SK-N-MC (cell line): Measurements from ENCODE around the gene TRIM63.
A peak's percentile ranks its signal among the peaks of the same experiment; 100 is the strongest.
"Not testable (repeated sequence)": the region's sequence is repeated elsewhere in the genome, so short reads cannot be mapped to it uniquely, and the experiment has no call there.

Source experiments
- DNase-seq: peaks from one replicate; pipeline ENCODE4 v3.0.0-alpha.2; 2011; ENCODE audit warnings: low read depth, low spot score
- H3K27ac ChIP-seq: fragments of 200-600 bp; sonication (generic); 2 replicates; pipeline ENCODE4 v1.5.1; 2016; ENCODE audit warnings: mixed run types
- H3K36me3 ChIP-seq: fragments of 200-600 bp; sonication (generic); 2 replicates; pipeline ENCODE4 v1.6.1; 2017; ENCODE audit warnings: antibody characterized with exemption, low read length, mixed read lengths; ENCODE audit not compliant: insufficient read depth
- H3K4me3 ChIP-seq: fragments of 200-600 bp; sonication (generic); 2 replicates; pipeline ENCODE4 v1.5.1; 2016
- H3K9ac ChIP-seq: fragments of 200-600 bp; sonication (generic); 2 replicates; pipeline ENCODE4 v1.8.0; 2017; ENCODE audit warnings: mixed run types, mixed read lengths; ENCODE audit not compliant: insufficient read length
- H3K9me3 ChIP-seq: fragments of 200-600 bp; sonication (generic); 2 replicates; pipeline ENCODE4 v1.6.1; 2017; ENCODE audit warnings: low read depth, mild to moderate bottlenecking, antibody characterized with exemption, low read length, moderate library complexity, mixed read lengths
- EZH2 ChIP-seq: fragments of 200-600 bp; sonication (generic); IDR thresholded peaks from one replicate; pipeline ENCODE4 v1.6.1; 2017; ENCODE audit warnings: antibody characterized with exemption
- FOXP2 ChIP-seq: optimal IDR thresholded peaks from 2 replicates; pipeline ENCODE3; 2011; ENCODE audit warnings: mild to moderate bottlenecking, moderate library complexity; ENCODE audit not compliant: insufficient read depth; ENCODE audit errors: extremely low read length, control extremely low read depth
- POLR2AphosphoS5 ChIP-seq: IDR thresholded peaks from 2 replicates; pipeline ENCODE4 v1.6.1; 2012; ENCODE audit warnings: mild to moderate bottlenecking, low read depth, low read length, borderline replicate concordance

Gene TRIM63

GRCh38 chr1:26067432-26067911, at the start of gene TRIM63:
TSS of gene TRIM63 (minus strand) at chr1:26067630. CDS start at chr1:26067494, 136 bp downstream.
- Histone ChIP-seq H3K9ac (no peak within 1 kb of the TSS), H3K9me3 (no peaks in the 10 kb centered on the region), H3K27ac (no peak within 1 kb of the TSS), H3K36me3 (no peaks in the 10 kb centered on the region), H3K4me3 (no peak within 1 kb of the TSS)
- no peak for TF ChIP-seq EZH2
- no peak for TF ChIP-seq POLR2AphosphoS5
- no peak for TF ChIP-seq FOXP2
- DNase-seq, result no peak

- Histone ChIP-seq H3K9me3 (no peaks in the 10 kb centered on the region), H3K4me3 (no peak overlapping the region), H3K36me3 (peaks cover 15% of the 10 kb centered on the region), H3K27ac (no peak overlapping the region), H3K9ac (peak overlapping the region; percentile 37)
- DNase-seq, result no peak
- TF ChIP-seq POLR2AphosphoS5 (no peak), EZH2 (no peak), FOXP2 (no peak)
Measured at GRCh38 chr1:26114165-26114927, 46.9 kb upstream of the TRIM63 start.

- no peak overlapping the region for H3K27ac ChIP-seq
- TF ChIP-seq FOXP2, result no peak
- TF ChIP-seq POLR2AphosphoS5, result no peak
- no peak for TF ChIP-seq EZH2
- no peaks in the 10 kb centered on the region for H3K9me3 ChIP-seq
- peak overlapping the region; percentile 94 for H3K9ac ChIP-seq
- H3K4me3 ChIP-seq, result peak overlapping the region; percentile 98
- DNase-seq, result no peak
- H3K36me3 ChIP-seq, result peaks cover 10% of the 10 kb centered on the region
Measured at GRCh38 chr1:26112407-26112775, 45.0 kb upstream of the TRIM63 start.

DNA sequence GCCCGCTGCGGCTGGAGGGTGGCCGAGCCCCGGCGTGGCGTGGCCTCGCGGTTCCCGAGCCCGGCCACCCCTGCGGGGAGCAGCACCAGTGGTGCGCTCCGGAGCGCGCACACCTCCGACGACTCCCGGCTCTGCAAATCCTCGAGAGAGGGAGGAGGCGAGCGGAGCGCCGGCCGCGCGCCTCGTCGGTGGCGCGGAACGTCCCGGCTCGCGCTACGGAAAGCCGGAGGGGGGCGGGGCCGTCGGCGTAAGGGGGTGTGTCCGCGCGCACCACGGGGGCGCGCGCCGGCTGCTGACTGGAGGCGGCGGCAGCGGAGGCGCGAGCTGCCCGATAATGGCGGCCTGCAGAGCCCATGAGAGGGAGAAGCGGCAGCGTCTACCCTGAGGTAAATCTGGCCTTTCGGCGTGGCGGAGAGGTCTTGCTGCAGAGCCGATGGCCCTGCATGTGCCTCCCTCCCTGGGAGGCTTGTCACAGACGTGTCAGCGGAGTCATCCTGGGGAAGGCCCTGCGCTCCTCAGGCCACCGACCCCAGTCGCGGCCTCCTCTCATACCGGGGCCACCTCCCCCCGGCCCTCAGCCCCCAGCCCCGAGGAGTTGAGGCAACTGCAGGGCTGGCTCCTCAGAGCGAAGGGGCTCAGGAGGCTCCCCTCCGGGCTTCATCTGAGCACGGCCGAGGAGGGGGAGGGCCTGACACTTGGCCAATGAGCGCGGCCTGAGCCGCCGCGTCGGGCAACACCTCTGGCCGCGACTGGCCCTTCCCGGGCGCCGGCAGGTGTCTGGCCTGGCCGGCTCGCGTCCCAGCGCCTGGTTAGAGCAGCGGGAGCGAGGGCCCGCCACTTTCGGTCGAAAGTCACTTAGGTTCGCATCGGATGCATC, 44.3 kb upstream of the TRIM63 start, which contains the start of gene PDIK1L:
Gene PDIK1L, plus strand, starts transcription at position 295 of the 877 bp plus-strand sequence. CDS start 2,485 bp downstream, outside the sequence.
- Histone ChIP-seq H3K4me3 (peak within 1 kb of the TSS; percentile 98), H3K9me3 (no peaks in the 10 kb centered on the region), H3K36me3 (peaks cover 10% of the 10 kb centered on the region), H3K9ac (peak within 1 kb of the TSS; percentile 94), H3K27ac (peak within 1 kb of the TSS; percentile 67; the same call in 1 of the 2 replicates)
- no peak for TF ChIP-seq EZH2
- TF ChIP-seq POLR2AphosphoS5, result peak; percentile 75
- DNase-seq, result peak; percentile 22

DNA sequence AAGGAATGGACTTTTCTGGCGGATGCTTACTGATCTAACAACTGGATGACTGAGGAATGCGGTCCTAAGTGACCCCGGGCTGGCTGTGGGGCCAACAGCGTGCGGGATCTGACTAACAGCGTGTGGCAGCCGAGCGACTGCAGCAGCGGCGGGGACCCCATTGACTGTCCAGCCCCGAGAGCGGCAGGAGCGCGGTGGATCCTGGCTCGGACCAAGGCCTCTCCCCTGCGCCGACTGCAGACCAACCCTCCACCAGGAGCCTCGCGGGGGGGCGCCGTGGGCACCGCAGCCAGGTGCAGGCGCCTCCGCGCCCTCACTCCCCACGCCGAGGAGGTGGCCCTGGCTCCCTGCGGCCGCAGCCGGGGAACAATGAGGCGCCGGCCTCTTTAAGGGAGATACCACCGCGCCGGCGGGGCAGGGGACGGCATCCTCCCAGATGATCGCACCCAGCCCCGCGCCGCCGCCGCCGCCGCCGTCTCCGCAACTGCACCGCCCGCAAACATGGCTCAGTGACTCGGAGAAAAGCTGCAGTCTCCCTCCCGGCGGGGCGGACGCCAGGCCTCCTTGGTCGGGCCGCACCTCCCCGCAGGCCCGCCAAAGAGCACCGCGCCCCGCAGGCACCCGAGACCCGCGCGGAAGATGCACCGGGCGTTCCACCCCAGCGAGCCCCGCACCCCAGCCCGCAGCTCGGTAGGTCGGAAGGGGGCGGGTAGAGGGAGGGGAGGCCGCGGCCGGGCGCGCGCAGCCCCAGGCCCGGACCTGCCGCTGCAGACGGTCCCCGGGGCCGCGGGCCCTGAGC, 43.5 kb upstream of the TRIM63 start:
- no peak for TF ChIP-seq EZH2
- peak; percentile 71; the same call in 1 of the 2 replicates for TF ChIP-seq POLR2AphosphoS5
- no peak for TF ChIP-seq FOXP2
- peaks cover 10% of the 10 kb centered on the region for H3K36me3 ChIP-seq
- H3K4me3 ChIP-seq, result peak overlapping the region; percentile 98
- no peak for DNase-seq
- H3K27ac ChIP-seq, result peak overlapping the region; percentile 67; the same call in 1 of the 2 replicates
- H3K9ac ChIP-seq, result peak overlapping the region; percentile 85
- H3K9me3 ChIP-seq, result no peaks in the 10 kb centered on the region

- DNase-seq, result no peak
- TF ChIP-seq EZH2 (no peak), FOXP2 (no peak), POLR2AphosphoS5 (no peak)
- H3K4me3 ChIP-seq, result no peak overlapping the region; the same call in 1 of the 2 replicates
- H3K9ac ChIP-seq, result peak overlapping the region; percentile 85
- peaks cover 4% of the 10 kb centered on the region for H3K36me3 ChIP-seq
- no peaks in the 10 kb centered on the region for H3K9me3 ChIP-seq
- H3K27ac ChIP-seq, result no peak overlapping the region
Measured at GRCh38 chr1:26109229-26110164, 42.1 kb upstream of the TRIM63 start.

- not testable (repeated sequence) for H3K9me3 ChIP-seq, H3K27ac ChIP-seq, H3K36me3 ChIP-seq, H3K4me3 ChIP-seq, H3K9ac ChIP-seq, DNase-seq
Measured at GRCh38 chr1:26105226-26105548, 37.8 kb upstream of the TRIM63 start.
